Stromal cell of bone marrow (primary cell): Measurements from ENCODE around the gene ANKRD12.

ENCODE experiments used
- DNase-seq: peaks from one replicate; pipeline ENCODE4 v3.0.0-alpha.2; 2012; ENCODE audit warnings: low read depth

Gene ANKRD12

GRCh38 chr18:9296233-9297006, 159.8 kb downstream of the ANKRD12 start:
- no peak for DNase-seq

- no peak for DNase-seq
Observed at GRCh38 chr18:9297007-9297393, 160.4 kb downstream of the ANKRD12 start.

GRCh38 chr18:9304388-9305070, 167.9 kb downstream of the ANKRD12 start:
- no peak for DNase-seq

- no peak for DNase-seq
Observed at GRCh38 chr18:9319333-9319732, 182.8 kb downstream of the ANKRD12 start.

- DNase-seq, result no peak
Observed at GRCh38 chr18:9321017-9321452, 184.5 kb downstream of the ANKRD12 start.

GRCh38 chr18:9321736-9322135, 185.2 kb downstream of the ANKRD12 start:
- no peak for DNase-seq

- DNase-seq, result no peak
Observed at GRCh38 chr18:9322744-9323143, 186.2 kb downstream of the ANKRD12 start.

- no peak for DNase-seq
Observed at GRCh38 chr18:9323750-9324445, 187.3 kb downstream of the ANKRD12 start.

- no peak for DNase-seq
Observed at GRCh38 chr18:9325716-9326115, 189.1 kb downstream of the ANKRD12 start.

GRCh38 chr18:9328776-9329175, 192.2 kb downstream of the ANKRD12 start:
- no peak for DNase-seq

GRCh38 chr18:9329471-9329870, 192.9 kb downstream of the ANKRD12 start:
- no peak for DNase-seq

GRCh38 chr18:9330419-9330818, 193.8 kb downstream of the ANKRD12 start:
- DNase-seq, result no peak

GRCh38 chr18:9333441-9334328, 197.1 kb downstream of the ANKRD12 start:
- DNase-seq, result no peak

- DNase-seq, result peak; percentile 90
Observed at GRCh38 chr18:9334329-9334972, 197.9 kb downstream of the ANKRD12 start, which contains the start of gene TWSG1. TWSG1 (plus strand) TSS chr18:9334773; CDS start chr18:9337230, 2,457 bp downstream.

- DNase-seq, result no peak
Observed at GRCh38 chr18:9334973-9335696, 198.6 kb downstream of the ANKRD12 start.
